ENCODE results near the gene STAT1.

GRCh38 chr2:190984595-190984994, 29.4 kb downstream of the STAT1 start:
- TF ChIP-seq POLR2A (IDR thresholded peaks at IDR 0.05) (no peak), CTCF (IDR thresholded peaks at IDR 0.05) (no peak)
